ENCODE measurements around the gene USF1.
"Not testable (repeated sequence)": the region's sequence is repeated elsewhere in the genome, so short reads cannot be mapped to it uniquely, and the experiment has no call there.

- TF ChIP-seq CTCF (optimal IDR thresholded peaks at IDR 0.05 in 1 of 3, IDR thresholded peaks at IDR 0.05 in 1 of 3, conservative IDR thresholded peaks at IDR 0.05 in 1 of 3; ENCODE audit: extremely low read depth in 1 of 3, insufficient read depth in 2 of 3, low read length in 3 of 3); EZH2 (IDR thresholded peaks at IDR 0.05; ENCODE audit: low read length): not testable (repeated sequence)
Measured at GRCh38 chr1:161017181-161017580, 28.6 kb downstream of the USF1 start.

Data from keratinocyte (primary cell).